Activated T-cell treated with anti-CD3 and anti-CD28 coated beads for 48 hours (primary cell): ENCODE measurements around the gene RHBDD1.

ENCODE experiments used
- DNase-seq: peaks from one replicate; pipeline ENCODE4 v3.0.0-alpha.2; 2020; ENCODE audit warnings: low read depth

RHBDD1 gene

GRCh38 chr2:227033471-227034148, 197.8 kb downstream of the RHBDD1 start:
- peak; percentile 9 for DNase-seq

DNA sequence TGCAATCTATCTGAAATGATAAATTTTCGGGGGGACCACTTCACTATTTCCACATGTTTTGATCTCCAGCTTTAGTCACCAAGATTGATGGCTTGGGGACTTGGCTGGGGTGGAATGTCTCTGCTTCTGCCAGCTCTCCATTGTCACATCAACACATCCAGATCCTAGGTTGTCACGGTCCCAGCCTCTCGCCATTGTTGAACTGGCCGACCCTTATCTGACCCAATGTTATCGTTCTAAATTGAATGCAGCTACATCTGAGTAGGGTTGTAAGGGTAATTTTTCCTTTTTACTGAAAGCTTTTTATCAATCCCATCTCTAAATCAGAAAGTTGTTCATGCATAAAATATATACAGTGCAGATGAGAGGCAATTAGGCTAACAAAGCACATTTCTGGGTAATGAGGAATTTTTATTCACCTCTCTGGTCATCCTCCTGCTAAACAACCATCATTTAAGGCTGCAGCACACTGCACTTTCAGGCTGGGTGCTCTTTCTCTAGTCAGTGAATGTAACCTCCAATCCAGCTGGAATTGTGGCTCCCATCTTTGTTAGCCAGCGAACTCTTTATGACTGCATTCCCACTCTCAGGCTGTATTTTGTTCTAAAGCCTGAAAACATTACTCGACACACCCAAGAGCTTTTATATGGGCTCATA, 200.0 kb downstream of the RHBDD1 start:
- DNase-seq = no peak

GRCh38 chr2:227036527-227036926, 200.7 kb downstream of the RHBDD1 start:
- no peak for DNase-seq

- DNase-seq = no peak
Measured at GRCh38 chr2:227038550-227039189, 202.8 kb downstream of the RHBDD1 start.

GRCh38 chr2:227043981-227044380, 208.1 kb downstream of the RHBDD1 start:
- DNase-seq = no peak
